B cell (primary cell): Measurements from ENCODE around the gene AKT1. TPM values are rescaled to one million over a fixed set of nuclear protein-coding genes. Genes with fewer than 3 reads are reported as not detected.

Experiments
- ATAC-seq: fragments of 200-7000 bp; cut with Tn5 transposase; one replicate; pipeline ENCODE4 v1.10.0; 2021; ENCODE audit warnings: low read depth, mild to moderate bottlenecking, moderate number of reproducible peaks, moderate library complexity
- CTCF ChIA-PET: fragments of 350-600 bp; sonication (Branson Sonifier 250); formaldehyde crosslinking; loops from one replicate; lab custom pipeline; 2021; ENCODE audit warnings: antibody characterized with exemption, inconsistent platforms; lab: Charles Lee
- POLR2A ChIA-PET: fragments of 350-600 bp; sonication (Branson Sonifier 250); formaldehyde crosslinking; loops from one replicate; lab custom pipeline; 2021; ENCODE audit warnings: antibody characterized with exemption; lab: Charles Lee
- DNase-seq: peaks from one replicate; pipeline ENCODE4 v3.0.0; 2013
- H2AFZ ChIP-seq: 2 replicates; pipeline ENCODE4 v1.6.1; 2012; ENCODE audit warnings: mild to moderate bottlenecking, low read depth, low read length; ENCODE audit not compliant: insufficient read depth, poor library complexity, severe bottlenecking
- H3K27ac ChIP-seq, 2 donors: 1 replicate in 1 of 2; 2 replicates in 1 of 2; pipeline ENCODE4 v1.5.1; 2012 to 2013; ENCODE audit warnings: low read length in 2 of 2, mild to moderate bottlenecking in 2 of 2, moderate library complexity in 1 of 2
- H3K27me3 ChIP-seq, 4 experiments: fragments of 200-600 bp in 1 of 4; sonication (generic) in 1 of 4; replicated peaks in 1 of 4; 1 replicate in 2 of 4; 2 replicates in 2 of 4; pipeline versions ENCODE4 v1.6.1 to v1.7.0; 2013 to 2016; ENCODE audit warnings: low read length in 3 of 4, mild to moderate bottlenecking in 2 of 4, mixed read lengths in 1 of 4, moderate library complexity in 1 of 4; ENCODE audit not compliant: insufficient read depth in 4 of 4, control insufficient read depth in 3 of 4; ENCODE audit errors: control extremely low read depth in 1 of 4
- H3K36me3 ChIP-seq, 2 experiments: replicated peaks in 1 of 2; 1 replicate in 1 of 2; 2 replicates in 1 of 2; pipeline versions ENCODE4 v1.6.1 to v1.7.1; 2013; ENCODE audit warnings: low read length in 1 of 2; ENCODE audit not compliant: insufficient read depth in 2 of 2, control insufficient read depth in 1 of 2; ENCODE audit errors: control extremely low read depth in 1 of 2, extremely low read depth in 1 of 2
- H3K4me1 ChIP-seq, 2 donors: fragments of 200-600 bp in 1 of 2; sonication (generic) in 1 of 2; 1 replicate in 1 of 2; 2 replicates in 1 of 2; pipeline versions ENCODE4 v1.5.1 to v1.6.1; 2013 to 2017; ENCODE audit warnings: low read length in 2 of 2; ENCODE audit not compliant: control insufficient read depth in 2 of 2, insufficient read depth in 2 of 2
- H3K4me2 ChIP-seq: replicated peaks from 2 replicates; pipeline ENCODE3; 2012; ENCODE audit warnings: mild to moderate bottlenecking, low read depth, low read length; ENCODE audit not compliant: poor library complexity, severe bottlenecking
- H3K4me3 ChIP-seq, 5 experiments: fragments of 200-600 bp in 1 of 5; sonication (generic) in 1 of 5; 1 replicate in 3 of 5; 2 replicates in 2 of 5; pipeline versions ENCODE4 v1.5.1 to v1.7.0; 2011 to 2016; ENCODE audit warnings: low read length in 4 of 5, mild to moderate bottlenecking in 4 of 5, low read depth in 2 of 5, control low read depth in 1 of 5, moderate library complexity in 1 of 5; ENCODE audit not compliant: insufficient read depth in 1 of 5; ENCODE audit errors: control extremely low read depth in 1 of 5, extremely low read depth in 1 of 5
- H3K79me2 ChIP-seq: fragments of 200-600 bp; sonication (generic); one replicate; pipeline ENCODE4 v1.6.0; 2016; ENCODE audit warnings: low read length; ENCODE audit not compliant: control insufficient read depth, insufficient read depth
- H3K9ac ChIP-seq: fragments of 200-600 bp; sonication (generic); 2 replicates; pipeline ENCODE4 v1.6.1; 2017; ENCODE audit warnings: mild to moderate bottlenecking, low read length, moderate library complexity
- H3K9me3 ChIP-seq, 3 donors: one replicate each; pipeline versions ENCODE4 v1.6.1 to v1.7.1; 2013; ENCODE audit warnings: low read length in 2 of 3; ENCODE audit not compliant: control insufficient read depth in 2 of 3, insufficient read depth in 1 of 3; ENCODE audit errors: control extremely low read depth in 1 of 3
- H4K20me1 ChIP-seq: 2 replicates; pipeline ENCODE4 v1.6.0; 2012; ENCODE audit warnings: mild to moderate bottlenecking, low read length; ENCODE audit not compliant: insufficient read depth, control insufficient read depth, poor library complexity, severe bottlenecking
- H3K27ac Mint-ChIP-seq: one replicate; pipeline ENCODE4 v1.8.0; 2021; ENCODE audit warnings: mixed read lengths
- H3K27me3 Mint-ChIP-seq: one replicate; pipeline ENCODE4 v1.8.0; 2021; ENCODE audit warnings: mixed read lengths
- H3K4me1 Mint-ChIP-seq: one replicate; pipeline ENCODE4 v1.8.0; 2021; ENCODE audit warnings: mixed read lengths
- H3K4me3 Mint-ChIP-seq: one replicate; pipeline ENCODE4 v1.8.0; 2021; ENCODE audit warnings: mixed read lengths
- H3K9me3 Mint-ChIP-seq: one replicate; pipeline ENCODE4 v1.8.0; 2022; ENCODE audit warnings: mixed read lengths; ENCODE audit not compliant: insufficient read depth
- EZH2 ChIP-seq: IDR thresholded peaks from 2 replicates; pipeline ENCODE4 v1.6.1; 2012; ENCODE audit warnings: borderline replicate concordance, low read depth, mild to moderate bottlenecking, moderate library complexity, low read length; ENCODE audit not compliant: insufficient read depth, poor library complexity, severe bottlenecking
- WGBS: methylation state at CpG from one replicate; pipeline ENCODE4 v1.1.5; 2013; ENCODE audit warnings: missing lambda C conversion rate; ENCODE audit not compliant: insufficient coverage; 5-methylcytosine and 5-hydroxymethylcytosine counted together
- intact Hi-C: fragments of 100-400 bp; cut with micrococcal nuclease; formaldehyde crosslinking; loops from one replicate; pipeline ENCODE4 v1.10.0; 2022
- polyA plus RNA-seq: library from polyadenylated mRNA; depleted of rRNA; stranded (reverse); fragments of >200 nt; gene quantifications from 2 replicates; pipeline ENCODE4 v1.2.3, GENCODE V29; 2012
- total RNA-seq, 2 donors: library from RNA; stranded (reverse); fragments of 120-200 nt in 1 of 2; gene quantifications; 1 replicate in 1 of 2; 2 replicates in 1 of 2; pipeline versions ENCODE4 v1.2.3 to v1.2.4, GENCODE V29; 2013 to 2022
- TF ChIP-seq, protein P1 (sequence below): fragments of 200-600 bp; IDR thresholded peaks from one replicate; pipeline ENCODE4 v1.8.0; 2022; ENCODE audit warnings: antibody characterized with exemption, mild to moderate bottlenecking

Gene AKT1
- total and polyA plus RNA-seq, 2 donors (not counting 1 experiment from before 2014, with no cell fraction given), result 71.1 to 90.1 TPM

DNA sequence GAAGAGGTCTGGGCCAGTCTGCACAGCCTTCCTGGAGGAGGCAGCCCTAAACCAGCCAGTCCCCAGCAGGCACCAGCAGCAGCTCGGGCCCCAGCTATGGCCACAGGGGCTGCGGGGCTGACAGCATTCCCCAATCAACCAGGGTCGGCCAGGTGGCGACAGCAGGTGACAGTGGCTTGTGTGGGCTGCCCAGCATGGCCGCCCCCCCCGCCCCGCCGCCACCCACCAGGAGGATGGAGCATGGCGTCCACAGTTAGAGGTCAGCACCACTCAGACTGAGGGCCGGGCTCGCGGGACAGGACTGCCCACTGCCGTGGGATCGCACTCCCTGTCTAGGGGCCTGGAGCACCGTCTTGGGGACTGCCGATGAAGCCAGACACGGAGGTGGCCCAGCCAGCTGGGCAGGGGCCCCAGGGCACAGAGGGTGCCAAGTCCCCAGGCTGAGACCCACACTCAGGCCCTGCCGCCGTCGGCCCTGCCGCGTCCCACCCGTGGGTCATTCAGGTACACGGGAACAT lies 15.0 kb downstream of the AKT1 start:
- H3K36me3 ChIP-seq, result peaks cover 0 to 10% of the 10 kb centered on the region in 2 experiments
- peaks cover 67% of the 10 kb centered on the region for H4K20me1 ChIP-seq
- ATAC-seq, result no peak
- H3K27ac Mint-ChIP-seq, result no peak overlapping the region
- intact Hi-C loops, result no loop called here
- H3K9ac ChIP-seq, result no peak overlapping the region
- no peak overlapping the region for H3K27ac ChIP-seq
- no peaks in the 10 kb centered on the region for H3K27me3 Mint-ChIP-seq
- CTCF ChIA-PET, result no interaction called here
- peaks cover 0 to 7% (median 0%) of the 10 kb centered on the region in 3 donors for H3K9me3 ChIP-seq
- H3K79me2 ChIP-seq, result peaks cover 18% of the 10 kb centered on the region
- H3K4me1 ChIP-seq, result no peaks in the 10 kb centered on the region
- TF ChIP-seq, protein P1, sequence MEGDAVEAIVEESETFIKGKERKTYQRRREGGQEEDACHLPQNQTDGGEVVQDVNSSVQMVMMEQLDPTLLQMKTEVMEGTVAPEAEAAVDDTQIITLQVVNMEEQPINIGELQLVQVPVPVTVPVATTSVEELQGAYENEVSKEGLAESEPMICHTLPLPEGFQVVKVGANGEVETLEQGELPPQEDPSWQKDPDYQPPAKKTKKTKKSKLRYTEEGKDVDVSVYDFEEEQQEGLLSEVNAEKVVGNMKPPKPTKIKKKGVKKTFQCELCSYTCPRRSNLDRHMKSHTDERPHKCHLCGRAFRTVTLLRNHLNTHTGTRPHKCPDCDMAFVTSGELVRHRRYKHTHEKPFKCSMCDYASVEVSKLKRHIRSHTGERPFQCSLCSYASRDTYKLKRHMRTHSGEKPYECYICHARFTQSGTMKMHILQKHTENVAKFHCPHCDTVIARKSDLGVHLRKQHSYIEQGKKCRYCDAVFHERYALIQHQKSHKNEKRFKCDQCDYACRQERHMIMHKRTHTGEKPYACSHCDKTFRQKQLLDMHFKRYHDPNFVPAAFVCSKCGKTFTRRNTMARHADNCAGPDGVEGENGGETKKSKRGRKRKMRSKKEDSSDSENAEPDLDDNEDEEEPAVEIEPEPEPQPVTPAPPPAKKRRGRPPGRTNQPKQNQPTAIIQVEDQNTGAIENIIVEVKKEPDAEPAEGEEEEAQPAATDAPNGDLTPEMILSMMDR, result no peak
- no peak for TF ChIP-seq EZH2
- no peaks in the 10 kb centered on the region for H3K27me3 ChIP-seq
- 97% methylated on average over 24 of the region's 24 CpGs for WGBS
- H3K4me1 Mint-ChIP-seq, result no peaks in the 10 kb centered on the region
- POLR2A ChIA-PET, result no interaction called here
- no peak overlapping the region for H3K4me2 ChIP-seq
- no peaks in the 10 kb centered on the region for H3K9me3 Mint-ChIP-seq
- H3K4me3 ChIP-seq, result no peak overlapping the region
- DNase-seq, result no peak
- no peak overlapping the region for H3K4me3 Mint-ChIP-seq
- no peak overlapping the region for H2AFZ ChIP-seq

DNA sequence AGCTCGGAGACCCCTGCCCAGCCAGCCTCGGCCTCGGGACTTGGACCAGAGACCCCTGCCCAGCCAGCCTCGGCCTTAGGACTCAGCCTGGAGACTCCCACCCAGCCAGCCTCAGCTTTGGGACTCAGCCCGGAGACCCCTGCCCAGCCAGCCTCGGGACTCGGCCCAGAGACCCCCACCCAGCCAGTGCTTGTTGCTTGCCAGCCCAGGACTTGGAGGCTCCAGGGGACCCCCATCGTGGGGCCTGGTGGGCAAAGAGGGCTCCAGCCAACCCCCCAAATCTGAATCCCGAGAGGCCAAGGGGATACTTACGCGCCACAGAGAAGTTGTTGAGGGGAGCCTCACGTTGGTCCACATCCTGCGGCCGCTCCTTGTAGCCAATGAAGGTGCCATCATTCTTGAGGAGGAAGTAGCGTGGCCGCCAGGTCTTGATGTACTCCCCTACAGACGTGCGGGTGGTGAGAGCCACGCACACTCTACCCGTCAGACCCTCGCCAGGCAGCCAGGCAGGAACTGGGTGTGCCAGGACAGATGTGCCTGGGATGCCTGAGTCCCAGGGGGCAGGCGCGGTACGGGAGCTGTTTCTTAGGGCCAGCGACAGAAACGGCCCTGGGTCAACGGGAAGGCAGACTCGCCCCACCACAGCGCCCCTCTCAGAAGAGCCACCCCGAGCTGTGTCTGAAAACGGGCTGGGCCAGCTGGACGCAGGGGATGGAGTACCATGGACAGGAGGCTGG lies 15.6 kb downstream of the AKT1 start:
- ChIA-PET CTCF (interaction anchor here (1.3 kb wide), 1 partner anchor 11 kb away, joined by 4 read pairs; no protein-coding TSS in a partner anchor), POLR2A (no interaction called here)
- Histone ChIP-seq H3K4me3 (no peak overlapping the region), H4K20me1 (peaks cover 60% of the 10 kb centered on the region), H3K4me2 (no peak overlapping the region), H3K79me2 (peaks cover 12% of the 10 kb centered on the region), H3K36me3 (peaks cover 0 to 10% of the 10 kb centered on the region in 2 experiments), H2AFZ (no peak overlapping the region), H3K4me1 (no peaks in the 10 kb centered on the region), H3K9me3 (peaks cover 0 to 7% (median 0%) of the 10 kb centered on the region in 3 donors), H3K27me3 (no peaks in the 10 kb centered on the region), H3K9ac (no peak overlapping the region), H3K27ac (no peak overlapping the region)
- TF ChIP-seq, protein P1, result no peak
- Mint-ChIP-seq H3K9me3 (no peaks in the 10 kb centered on the region), H3K4me1 (no peaks in the 10 kb centered on the region), H3K27me3 (no peaks in the 10 kb centered on the region), H3K27ac (no peak overlapping the region), H3K4me3 (no peak overlapping the region)
- 94% methylated on average over 32 of the region's 32 CpGs for WGBS
- DNase-seq (no peak), ATAC-seq (no peak)
- intact Hi-C loops, result no loop called here
